ENCODE data around the gene NOCT.

The NOCT gene

GRCh38 chr4:139015269-139015947, at the start of gene NOCT:
Gene NOCT, plus strand, starts transcription at chr4:139015781. Its CDS starts 201 bp downstream, at chr4:139015982.
- Mint-ChIP-seq H3K4me1 (ENCODE audit: low read depth) (peaks cover 45% of the 10 kb centered on the region), H3K36me3 (peaks cover 4% of the 10 kb centered on the region), H3K27ac (peak within 1 kb of the TSS; percentile 99), H3K9me3 (ENCODE audit: low read depth) (no peaks in the 10 kb centered on the region), H3K4me3 (peak within 1 kb of the TSS; percentile 94), H3K27me3 (no peaks in the 10 kb centered on the region)

- H3K36me3 Mint-ChIP-seq = no peaks in the 10 kb centered on the region
- no peaks in the 10 kb centered on the region for H3K9me3 Mint-ChIP-seq (ENCODE audit: low read depth)
- no peaks in the 10 kb centered on the region for H3K27me3 Mint-ChIP-seq
- no peak overlapping the region for H3K27ac Mint-ChIP-seq
- H3K4me1 Mint-ChIP-seq (ENCODE audit: low read depth) = no peaks in the 10 kb centered on the region
- H3K4me3 Mint-ChIP-seq = no peak overlapping the region
Observed at GRCh38 chr4:138967313-138967712, 48.3 kb upstream of the NOCT start.

GRCh38 chr4:138972956-138973801, 42.4 kb upstream of the NOCT start:
- no peak overlapping the region for H3K27ac Mint-ChIP-seq
- no peaks in the 10 kb centered on the region for H3K4me1 Mint-ChIP-seq (ENCODE audit: low read depth)
- no peak overlapping the region for H3K4me3 Mint-ChIP-seq
- H3K36me3 Mint-ChIP-seq = no peaks in the 10 kb centered on the region
- no peaks in the 10 kb centered on the region for H3K27me3 Mint-ChIP-seq
- H3K9me3 Mint-ChIP-seq (ENCODE audit: low read depth) = no peaks in the 10 kb centered on the region

- H3K4me3 Mint-ChIP-seq = no peak overlapping the region
- H3K9me3 Mint-ChIP-seq (ENCODE audit: low read depth) = no peaks in the 10 kb centered on the region
- no peaks in the 10 kb centered on the region for H3K4me1 Mint-ChIP-seq (ENCODE audit: low read depth)
- no peak overlapping the region for H3K27ac Mint-ChIP-seq
- H3K27me3 Mint-ChIP-seq = no peaks in the 10 kb centered on the region
- H3K36me3 Mint-ChIP-seq = no peaks in the 10 kb centered on the region
Observed at GRCh38 chr4:138975225-138975624, 40.4 kb upstream of the NOCT start.

- H3K36me3 Mint-ChIP-seq = no peaks in the 10 kb centered on the region
- no peaks in the 10 kb centered on the region for H3K27me3 Mint-ChIP-seq
- no peaks in the 10 kb centered on the region for H3K4me1 Mint-ChIP-seq (ENCODE audit: low read depth)
- no peak overlapping the region for H3K27ac Mint-ChIP-seq
- no peak overlapping the region for H3K4me3 Mint-ChIP-seq
- H3K9me3 Mint-ChIP-seq (ENCODE audit: low read depth) = no peaks in the 10 kb centered on the region
Observed at GRCh38 chr4:138976526-138976925, 39.1 kb upstream of the NOCT start.

GRCh38 chr4:138977524-138977923, 38.1 kb upstream of the NOCT start:
- Mint-ChIP-seq H3K4me1 (ENCODE audit: low read depth) (no peaks in the 10 kb centered on the region), H3K36me3 (no peaks in the 10 kb centered on the region), H3K9me3 (ENCODE audit: low read depth) (no peaks in the 10 kb centered on the region), H3K27me3 (no peaks in the 10 kb centered on the region), H3K4me3 (no peak overlapping the region), H3K27ac (no peak overlapping the region)

- H3K27ac Mint-ChIP-seq = no peak overlapping the region
- H3K4me3 Mint-ChIP-seq = no peak overlapping the region
Observed at GRCh38 chr4:138978028-138978585, 37.5 kb upstream of the NOCT start.

GRCh38 chr4:138978600-138978999, 37.0 kb upstream of the NOCT start:
- Mint-ChIP-seq H3K4me3 (no peak overlapping the region), H3K36me3 (no peaks in the 10 kb centered on the region), H3K4me1 (ENCODE audit: low read depth) (no peaks in the 10 kb centered on the region), H3K27me3 (no peaks in the 10 kb centered on the region), H3K27ac (no peak overlapping the region), H3K9me3 (ENCODE audit: low read depth) (no peaks in the 10 kb centered on the region)

More at GRCh38 chr4:138978028-138978585, 37.5 kb upstream of the NOCT start:
- Mint-ChIP-seq H3K36me3 (no peaks in the 10 kb centered on the region), H3K4me1 (ENCODE audit: low read depth) (no peaks in the 10 kb centered on the region), H3K27me3 (no peaks in the 10 kb centered on the region), H3K9me3 (ENCODE audit: low read depth) (no peaks in the 10 kb centered on the region)

GRCh38 chr4:138979742-138980141, 35.8 kb upstream of the NOCT start:
- H3K36me3 Mint-ChIP-seq = no peaks in the 10 kb centered on the region
- H3K27me3 Mint-ChIP-seq = no peaks in the 10 kb centered on the region
- no peak overlapping the region for H3K4me3 Mint-ChIP-seq
- H3K4me1 Mint-ChIP-seq (ENCODE audit: low read depth) = no peaks in the 10 kb centered on the region
- H3K27ac Mint-ChIP-seq = no peak overlapping the region
- no peaks in the 10 kb centered on the region for H3K9me3 Mint-ChIP-seq (ENCODE audit: low read depth)

GRCh38 chr4:138981930-138982390, 33.6 kb upstream of the NOCT start:
- no peak overlapping the region for H3K27ac Mint-ChIP-seq
- no peaks in the 10 kb centered on the region for H3K36me3 Mint-ChIP-seq
- H3K9me3 Mint-ChIP-seq (ENCODE audit: low read depth) = no peaks in the 10 kb centered on the region
- no peaks in the 10 kb centered on the region for H3K4me1 Mint-ChIP-seq (ENCODE audit: low read depth)
- no peaks in the 10 kb centered on the region for H3K27me3 Mint-ChIP-seq
- no peak overlapping the region for H3K4me3 Mint-ChIP-seq

GRCh38 chr4:138982754-138983153, 32.8 kb upstream of the NOCT start:
- no peaks in the 10 kb centered on the region for H3K4me1 Mint-ChIP-seq (ENCODE audit: low read depth)
- H3K36me3 Mint-ChIP-seq = no peaks in the 10 kb centered on the region
- no peaks in the 10 kb centered on the region for H3K27me3 Mint-ChIP-seq
- no peaks in the 10 kb centered on the region for H3K9me3 Mint-ChIP-seq (ENCODE audit: low read depth)
- no peak overlapping the region for H3K4me3 Mint-ChIP-seq
- no peak overlapping the region for H3K27ac Mint-ChIP-seq

GRCh38 chr4:138983690-138984089, 31.9 kb upstream of the NOCT start:
- Mint-ChIP-seq H3K27ac (no peak overlapping the region), H3K36me3 (no peaks in the 10 kb centered on the region), H3K27me3 (no peaks in the 10 kb centered on the region), H3K4me1 (ENCODE audit: low read depth) (no peaks in the 10 kb centered on the region), H3K9me3 (ENCODE audit: low read depth) (no peaks in the 10 kb centered on the region), H3K4me3 (no peak overlapping the region)

- no peaks in the 10 kb centered on the region for H3K27me3 Mint-ChIP-seq
- H3K4me3 Mint-ChIP-seq = no peak overlapping the region
- peak overlapping the region; percentile 28 for H3K27ac Mint-ChIP-seq
- H3K9me3 Mint-ChIP-seq (ENCODE audit: low read depth) = no peaks in the 10 kb centered on the region
- no peaks in the 10 kb centered on the region for H3K4me1 Mint-ChIP-seq (ENCODE audit: low read depth)
- H3K36me3 Mint-ChIP-seq = no peaks in the 10 kb centered on the region
Observed at GRCh38 chr4:138984647-138985046, 30.9 kb upstream of the NOCT start.

- no peaks in the 10 kb centered on the region for H3K4me1 Mint-ChIP-seq (ENCODE audit: low read depth)
- H3K9me3 Mint-ChIP-seq (ENCODE audit: low read depth) = no peaks in the 10 kb centered on the region
- no peak overlapping the region for H3K4me3 Mint-ChIP-seq
- no peaks in the 10 kb centered on the region for H3K36me3 Mint-ChIP-seq
- H3K27me3 Mint-ChIP-seq = no peaks in the 10 kb centered on the region
- no peak overlapping the region for H3K27ac Mint-ChIP-seq
Observed at GRCh38 chr4:138992676-138993075, 22.9 kb upstream of the NOCT start.

GRCh38 chr4:138996090-138996489, 19.5 kb upstream of the NOCT start:
- H3K27me3 Mint-ChIP-seq = no peaks in the 10 kb centered on the region
- no peaks in the 10 kb centered on the region for H3K36me3 Mint-ChIP-seq
- H3K4me1 Mint-ChIP-seq (ENCODE audit: low read depth) = no peaks in the 10 kb centered on the region
- no peak overlapping the region for H3K27ac Mint-ChIP-seq
- no peaks in the 10 kb centered on the region for H3K9me3 Mint-ChIP-seq (ENCODE audit: low read depth)
- H3K4me3 Mint-ChIP-seq = no peak overlapping the region
